Stimulated activated CD8-positive, alpha-beta memory T cell treated with anti-CD3 and anti-CD28 coated beads, Interleukin-4, amount 100 ng/mL, for 4 hours (primary cell): Measurements from ENCODE around the gene PCSK5.
"Not testable (repeated sequence)": the region's sequence is repeated elsewhere in the genome, so short reads cannot be mapped to it uniquely, and the experiment has no call there.

Experiments
- DNase-seq, 2 donors: peaks; one replicate each; pipeline ENCODE4 v3.0.0-alpha.2; 2020; ENCODE audit warnings: low read depth in 2 of 2, low spot score in 1 of 2

PCSK5 gene

DNA sequence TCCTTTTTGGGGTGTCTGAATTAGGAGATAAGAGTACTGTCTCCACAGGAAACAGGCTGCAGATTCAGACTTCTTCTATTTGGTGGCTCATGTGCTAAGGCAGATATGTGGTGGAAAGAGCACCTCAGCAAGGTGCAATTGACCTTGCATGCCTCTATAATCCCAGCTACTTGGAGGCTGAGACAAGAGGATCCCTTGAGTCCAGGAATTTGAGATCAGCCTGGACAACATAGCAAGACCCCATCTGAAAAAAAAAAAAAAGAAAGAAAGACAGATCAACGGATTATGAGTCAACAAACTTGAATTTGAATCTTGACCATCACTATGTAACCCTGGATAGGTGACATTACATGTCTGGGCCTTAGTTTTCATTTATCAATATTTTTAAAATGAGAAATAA, 459.4 kb downstream of the PCSK5 start:
- DNase-seq = no peak

DNA sequence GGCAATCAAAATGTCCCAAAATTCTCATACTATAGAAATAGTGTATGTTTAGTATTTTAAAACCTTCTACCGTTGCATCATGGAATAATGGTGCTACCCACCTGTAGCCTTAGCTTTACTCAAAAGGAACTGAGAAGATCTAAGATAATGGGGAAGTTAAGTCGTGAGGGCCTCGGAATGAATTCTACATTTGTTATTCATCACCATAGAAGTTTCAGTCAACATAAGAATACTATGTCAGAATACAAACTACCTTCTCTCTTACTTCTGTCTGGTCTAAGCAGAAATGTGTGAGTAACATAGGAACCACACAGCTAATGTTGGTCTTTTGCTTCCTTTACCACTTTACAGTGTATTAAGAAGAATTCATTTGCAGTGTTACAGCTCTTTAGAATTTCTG, 460.5 kb downstream of the PCSK5 start:
- DNase-seq = no peak

GRCh38 chr9:76352026-76352620, 461.6 kb downstream of the PCSK5 start:
- no peak for DNase-seq

- DNase-seq = no peak
These were observed 462.8 kb downstream of the PCSK5 start for GRCh38 chr9:76353280-76353679.

- DNase-seq = no peak
These were observed 463.7 kb downstream of the PCSK5 start for GRCh38 chr9:76354221-76354620.

DNA sequence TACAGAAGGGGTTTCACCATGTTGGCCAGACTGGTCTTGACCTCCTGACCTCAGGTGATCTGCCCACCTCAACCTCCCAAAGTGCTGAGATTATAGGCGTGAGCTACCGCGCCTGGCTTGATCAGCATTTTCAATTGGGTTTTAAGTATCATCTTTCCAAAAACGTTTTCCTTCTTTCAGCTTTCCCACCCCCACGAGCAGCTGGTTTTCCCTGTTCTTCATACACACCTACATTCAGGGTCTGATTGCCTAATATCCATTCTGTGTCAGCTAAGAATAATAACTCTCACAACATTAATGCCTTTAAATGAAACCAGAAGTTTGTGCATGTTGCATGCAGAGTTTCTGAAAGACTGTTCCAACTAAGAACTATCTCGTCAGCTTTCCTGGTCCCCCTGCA, 465.4 kb downstream of the PCSK5 start:
- DNase-seq = no peak

- DNase-seq = no peak
These were observed 467.1 kb downstream of the PCSK5 start for GRCh38 chr9:76357555-76357954.

- DNase-seq = no peak
These were observed 468.3 kb downstream of the PCSK5 start for GRCh38 chr9:76358628-76359280.

- DNase-seq = no peak
These were observed 468.9 kb downstream of the PCSK5 start for GRCh38 chr9:76359365-76359764.

DNA sequence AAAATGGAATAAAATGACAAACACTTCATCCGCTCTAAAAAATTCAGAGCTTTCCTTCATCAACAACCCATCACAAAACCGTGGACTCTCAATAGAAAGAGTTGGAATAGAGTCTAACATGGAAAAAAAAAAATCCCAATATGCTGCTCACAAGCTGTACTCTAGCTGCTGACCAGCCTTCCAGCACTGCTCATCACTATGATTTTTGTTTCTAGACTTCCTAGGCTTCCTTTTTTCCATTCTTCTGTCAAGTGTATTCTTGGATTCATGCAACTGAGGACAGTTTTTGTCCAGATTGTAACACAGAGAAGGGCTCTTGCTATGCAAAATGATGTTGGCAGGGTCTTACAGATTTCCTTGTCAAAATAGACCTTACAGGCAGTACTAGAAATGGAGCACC, 469.3 kb downstream of the PCSK5 start:
- DNase-seq = no peak

DNA sequence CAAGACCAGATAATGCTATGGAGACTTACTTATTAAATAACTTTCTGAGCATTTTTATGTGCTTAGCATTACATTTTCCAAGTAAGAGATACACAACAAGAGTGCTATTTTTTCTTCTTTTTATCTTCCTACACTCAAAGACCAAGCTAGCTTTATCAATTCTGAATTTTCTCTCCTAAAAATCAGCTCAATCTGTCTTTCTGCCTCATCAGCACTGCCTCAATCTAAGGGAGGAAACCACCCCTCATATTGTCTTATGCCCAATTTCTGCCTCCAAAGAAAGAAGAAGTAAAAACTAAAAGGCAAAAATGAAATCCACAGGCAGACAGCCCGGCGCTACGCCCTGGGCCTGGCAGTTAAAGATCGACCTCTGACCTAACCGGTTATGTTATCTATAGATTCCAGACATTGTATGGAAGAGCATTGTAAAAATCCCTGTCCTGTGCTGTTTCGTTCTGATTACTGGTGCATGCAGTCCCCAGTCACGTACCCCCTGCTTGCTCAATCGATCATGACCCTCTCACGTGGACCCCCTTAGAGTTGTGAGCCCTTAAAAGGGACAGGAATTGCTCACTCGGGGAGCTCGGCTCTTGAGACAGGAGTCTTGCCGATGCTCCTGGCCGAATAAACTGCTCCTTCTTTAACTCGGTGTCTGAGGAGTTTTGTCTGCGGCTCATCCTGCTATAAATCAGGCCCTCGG, 472.0 kb downstream of the PCSK5 start:
- not testable (repeated sequence) for DNase-seq

GRCh38 chr9:76363032-76363395, 472.5 kb downstream of the PCSK5 start:
- DNase-seq = no peak

GRCh38 chr9:76365028-76365427, 474.6 kb downstream of the PCSK5 start:
- no peak for DNase-seq

DNA sequence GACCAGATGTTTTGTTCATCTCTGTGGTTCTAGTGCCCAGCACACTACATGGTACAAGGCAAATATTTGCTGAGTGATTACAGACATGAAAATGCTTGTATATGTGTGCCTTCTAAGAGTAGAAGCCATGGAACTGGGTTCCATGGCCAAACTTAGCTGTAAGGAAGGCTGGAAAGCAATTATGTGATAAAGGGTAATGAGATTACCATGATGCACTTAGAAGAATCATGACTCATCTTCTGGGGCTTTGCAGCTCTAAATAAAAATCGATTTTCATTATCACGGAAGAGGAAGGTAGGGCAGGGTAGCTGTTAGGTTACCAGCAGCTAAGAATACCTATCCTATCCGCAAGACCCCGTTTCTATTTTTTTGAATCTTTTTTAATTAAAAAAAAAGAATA, 475.8 kb downstream of the PCSK5 start:
- DNase-seq = no peak

DNA sequence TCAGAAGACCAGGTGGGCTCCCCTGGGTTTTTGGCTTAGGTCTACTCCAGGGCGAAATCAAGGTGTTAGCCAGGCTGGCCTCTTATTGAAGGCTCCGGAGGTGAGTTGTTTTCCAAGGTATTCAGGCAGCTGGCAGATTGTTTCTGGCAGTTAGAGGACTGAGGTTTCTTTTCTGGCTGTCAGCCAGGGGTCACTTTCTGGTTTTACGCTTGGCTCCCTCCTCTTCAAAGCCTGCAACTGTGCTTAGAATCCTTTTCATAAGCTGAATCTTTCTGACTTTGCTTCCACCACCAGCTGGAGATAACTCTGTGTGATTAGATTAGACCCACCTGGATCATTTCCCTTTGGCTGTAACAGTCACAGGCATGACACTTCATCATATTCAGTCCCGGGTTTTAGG, 479.1 kb downstream of the PCSK5 start:
- DNase-seq = no peak

- DNase-seq = no peak
These were observed 480.0 kb downstream of the PCSK5 start for GRCh38 chr9:76370396-76371023.

DNA sequence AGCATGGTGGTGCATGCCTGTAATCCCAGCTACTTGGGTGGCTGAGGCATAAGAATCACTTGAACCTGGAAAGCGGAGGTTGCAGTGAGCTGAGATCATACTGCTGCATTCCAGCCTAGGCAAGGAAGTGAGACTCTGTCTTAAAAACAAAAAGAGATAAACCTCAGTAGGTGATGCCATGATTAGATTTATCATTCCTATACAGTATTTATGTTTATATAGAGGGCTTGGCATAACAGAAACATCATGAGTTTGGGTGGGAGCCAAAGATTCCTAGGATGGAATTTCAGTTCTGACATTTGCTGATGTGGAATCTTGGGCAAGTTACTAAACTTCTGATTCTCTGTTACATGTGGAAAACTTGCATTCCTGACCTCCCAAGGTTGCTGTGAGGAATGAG, 481.4 kb downstream of the PCSK5 start:
- no peak for DNase-seq

DNA sequence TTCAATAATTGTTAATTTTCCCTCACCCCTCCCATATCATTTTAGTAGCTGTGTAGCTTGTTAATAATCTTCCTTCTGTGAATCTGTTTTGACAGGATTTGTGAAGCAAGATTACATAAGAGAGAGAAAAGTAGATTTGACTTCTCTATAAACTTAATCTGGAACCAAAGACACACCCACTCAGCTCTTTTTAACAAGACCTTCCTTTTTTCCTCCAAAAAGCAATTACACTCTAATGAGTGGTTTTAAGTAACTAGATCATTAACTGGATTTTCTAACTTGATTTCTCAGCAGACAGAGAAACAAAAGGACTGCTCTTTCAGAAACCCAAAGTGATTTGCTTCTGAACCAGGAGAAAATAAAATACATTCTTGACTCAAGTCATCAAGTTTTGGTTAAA, 481.9 kb downstream of the PCSK5 start:
- DNase-seq = no peak

DNA sequence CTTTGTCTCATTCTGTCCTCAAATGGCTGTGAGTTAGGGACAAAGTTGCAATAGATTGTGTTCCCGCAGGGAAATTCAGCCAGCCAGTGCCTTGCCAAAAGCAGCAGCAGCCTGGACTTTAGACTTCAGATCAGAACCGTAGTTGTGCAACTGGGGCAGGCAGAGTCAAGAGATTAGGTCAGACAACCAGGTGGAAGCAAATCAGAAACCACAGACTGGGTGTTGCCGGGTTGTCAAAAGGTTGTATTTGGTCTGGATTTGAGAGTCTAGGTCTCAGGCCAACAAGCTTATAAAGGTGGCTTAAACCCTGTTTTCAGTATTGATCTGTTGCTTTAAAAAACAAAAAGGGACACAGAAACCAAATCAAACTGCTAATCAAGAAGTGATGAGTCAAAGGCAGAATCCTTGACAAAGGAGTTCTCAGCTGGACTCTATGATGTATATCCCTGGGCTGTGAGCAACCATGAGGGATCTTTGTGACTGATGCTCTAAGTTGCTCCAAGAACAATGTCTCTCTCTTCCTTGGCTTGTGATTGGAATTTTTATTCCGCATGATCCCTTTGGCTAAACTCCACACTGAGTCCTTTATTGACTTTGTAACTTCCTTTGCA, 482.8 kb downstream of the PCSK5 start:
- no peak for DNase-seq

- DNase-seq = no peak
These were observed 483.5 kb downstream of the PCSK5 start for GRCh38 chr9:76373784-76374474.
